Measurements from ENCODE around the gene AKAP13. TPM values are rescaled to one million over a fixed set of nuclear protein-coding genes. Genes with fewer than 3 reads are reported as not detected.
"Not testable (repeated sequence)": the region's sequence is repeated elsewhere in the genome, so short reads cannot be mapped to it uniquely, and the experiment has no call there.

Gene AKAP13
- total RNA-seq, 4 donors from 2014 or later, result 105 to 167 (median 129) TPM

GRCh38 chr15:85429522-85429921, 49.1 kb downstream of the AKAP13 start:
- intact Hi-C loops (cut with DNase I; ENCODE audit: low total_unique reads), result no loop called here
- DNase-seq (ENCODE audit: low spot score in 2 of 2), result no peak
- TF ChIP-seq CTCF (IDR thresholded peaks at IDR 0.05) (no peak), POLR2A (IDR thresholded peaks at IDR 0.05) (no peak)
- H3K4me3 ChIP-seq (ENCODE audit: low read depth, poor library complexity, severe bottlenecking), result no peak overlapping the region
- 94 to 96% methylated on average over 3 of the region's 3 CpGs for WGBS, 2 donors

GRCh38 chr15:85430406-85431204, 50.2 kb downstream of the AKAP13 start:
- 79 to 84% methylated on average over 6 of the region's 6 CpGs for WGBS, 2 donors
- H3K4me3 ChIP-seq (ENCODE audit: low read depth, poor library complexity, severe bottlenecking), result no peak overlapping the region
- no peak for DNase-seq (ENCODE audit: low spot score in 2 of 2)
- TF ChIP-seq CTCF (IDR thresholded peaks at IDR 0.05), result no peak
- TF ChIP-seq POLR2A (IDR thresholded peaks at IDR 0.05), result no peak
- intact Hi-C loops (cut with DNase I; ENCODE audit: low total_unique reads), result no loop called here

- no peak for TF ChIP-seq POLR2A (IDR thresholded peaks at IDR 0.05)
- no peak for TF ChIP-seq CTCF (IDR thresholded peaks at IDR 0.05)
- intact Hi-C loops (cut with DNase I; ENCODE audit: low total_unique reads), result no loop called here
- H3K4me3 ChIP-seq (ENCODE audit: low read depth, poor library complexity, severe bottlenecking), result no peak overlapping the region
- no peak for DNase-seq (ENCODE audit: low spot score in 2 of 2)
These were observed 59.6 kb downstream of the AKAP13 start for GRCh38 chr15:85439996-85440395.

- 54 to 58% methylated on average over 2 of the region's 2 CpGs for WGBS, 2 donors
- no peak for DNase-seq (ENCODE audit: low spot score in 2 of 2)
- TF ChIP-seq POLR2A (IDR thresholded peaks at IDR 0.05) (no peak), CTCF (IDR thresholded peaks at IDR 0.05) (no peak)
- no peak overlapping the region for H3K4me3 ChIP-seq (ENCODE audit: low read depth, poor library complexity, severe bottlenecking)
- intact Hi-C loops (cut with DNase I; ENCODE audit: low total_unique reads), result no loop called here
These were observed 60.0 kb downstream of the AKAP13 start for GRCh38 chr15:85440451-85440850.

- intact Hi-C loops (cut with DNase I; ENCODE audit: low total_unique reads); DNase-seq (ENCODE audit: low spot score in 2 of 2); H3K4me3 ChIP-seq (ENCODE audit: low read depth, poor library complexity, severe bottlenecking): not testable (repeated sequence)
- 78 to 87% methylated on average over 8 of the region's 8 CpGs for WGBS, 2 donors
These were observed 61.5 kb downstream of the AKAP13 start for GRCh38 chr15:85441854-85442253.

- intact Hi-C loops (cut with DNase I; ENCODE audit: low total_unique reads), result no loop called here
- no peak for TF ChIP-seq POLR2A (IDR thresholded peaks at IDR 0.05)
- TF ChIP-seq CTCF (IDR thresholded peaks at IDR 0.05), result no peak
- no peak for DNase-seq (ENCODE audit: low spot score in 2 of 2)
- H3K4me3 ChIP-seq (ENCODE audit: low read depth, poor library complexity, severe bottlenecking), result no peak overlapping the region
These were observed 62.6 kb downstream of the AKAP13 start for GRCh38 chr15:85443046-85443445.
